ENCODE results near the gene MB. TPM values are rescaled to one million over a fixed set of nuclear protein-coding genes. Genes with fewer than 3 reads are reported as not detected.

Gene MB
- total and polyA plus RNA-seq, 2 donors: 1.1 to 3.7 TPM

DNA sequence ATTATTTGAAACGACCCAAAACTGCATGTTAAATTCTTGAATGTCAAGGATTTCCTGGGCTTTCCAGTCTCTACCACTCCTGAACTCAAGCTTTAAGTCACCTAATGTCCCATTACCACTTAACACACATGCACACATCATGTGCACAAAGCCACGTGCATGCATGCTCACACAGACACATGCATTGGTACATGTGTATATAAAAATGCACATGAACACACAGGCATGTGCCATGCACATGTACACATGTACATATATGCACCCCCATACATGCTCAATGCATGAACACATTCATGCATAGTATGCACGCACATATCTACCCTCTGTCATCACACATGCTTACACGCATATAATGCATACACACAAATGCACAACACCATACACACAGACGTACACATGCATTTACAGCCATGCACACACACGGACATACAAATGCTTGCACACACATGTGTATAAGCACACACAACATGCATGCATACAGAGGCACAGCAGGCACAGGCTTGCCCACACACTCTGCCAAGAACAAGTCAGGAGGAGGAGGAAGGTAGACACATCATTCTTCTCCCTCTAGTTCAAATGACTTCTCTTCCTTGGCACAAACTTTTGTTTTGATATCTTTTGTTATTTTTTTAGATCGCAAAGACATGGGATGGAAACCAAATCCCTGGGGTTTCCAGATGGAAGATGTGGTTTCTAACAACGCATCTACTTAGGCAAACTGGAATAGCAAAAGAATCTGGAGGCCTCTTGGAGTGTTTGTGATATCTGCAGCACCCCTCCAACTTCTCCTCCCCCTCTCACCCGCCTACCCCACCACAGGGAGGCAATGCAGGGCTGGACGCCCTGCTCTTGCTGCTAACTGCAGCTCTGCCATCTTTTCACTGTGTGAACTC, 51.9 kb downstream of the MB start:
- peaks cover 0 to 4% of the 10 kb centered on the region in 2 donors for H3K27me3 ChIP-seq (ENCODE audit: control insufficient read depth in 2 of 2, insufficient read depth in 1 of 2, low read length in 1 of 2)
- no peak overlapping the region for H3K27ac ChIP-seq (ENCODE audit: low read depth in 1 of 2, low read length in 1 of 2)
- no peak overlapping the region for H3K4me3 ChIP-seq (ENCODE audit: low read length in 2 of 2)
- no peak for DNase-seq (ENCODE audit: low read depth in 6 of 9, low spot score in 9 of 9)
- peaks cover 0 to 1% of the 10 kb centered on the region in 2 donors for H3K9me3 ChIP-seq (ENCODE audit: control insufficient read depth in 2 of 2, insufficient read depth in 1 of 2, low read length in 1 of 2)
- 90% methylated on average over 10 of the region's 10 CpGs for WGBS
- H3K4me1 ChIP-seq (ENCODE audit: control insufficient read depth in 2 of 2, insufficient read depth in 2 of 2, low read length in 2 of 2): no peaks in the 10 kb centered on the region
- H3K36me3 ChIP-seq (ENCODE audit: control insufficient read depth in 2 of 2, insufficient read depth in 2 of 2, low read length in 1 of 2): no peaks in the 10 kb centered on the region

DNA sequence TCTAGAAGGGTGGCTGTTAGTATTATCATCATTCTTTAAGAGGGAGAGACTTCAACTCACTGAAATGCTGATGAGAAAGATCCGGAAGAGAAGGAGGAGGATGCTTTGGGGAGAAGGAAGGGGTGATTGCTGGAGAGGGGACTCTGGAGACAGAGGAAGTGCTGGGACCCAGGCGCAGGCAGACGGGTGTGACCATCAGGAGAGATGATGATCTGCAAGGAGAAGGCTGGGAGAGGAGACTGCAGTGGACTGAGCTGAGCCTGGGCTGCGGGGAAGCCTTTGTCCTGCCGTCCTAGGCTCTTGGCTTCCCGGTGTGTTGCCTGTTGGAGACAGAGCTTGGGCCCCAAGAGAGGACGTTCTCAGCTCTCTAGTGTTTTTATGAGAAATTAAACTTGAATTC, 53.9 kb downstream of the MB start:
- Histone ChIP-seq H3K4me1 (ENCODE audit: control insufficient read depth in 2 of 2, insufficient read depth in 2 of 2, low read length in 2 of 2) (no peaks in the 10 kb centered on the region), H3K27ac (ENCODE audit: low read depth in 1 of 2, low read length in 1 of 2) (no peak overlapping the region), H3K27me3 (ENCODE audit: control insufficient read depth in 2 of 2, insufficient read depth in 1 of 2, low read length in 1 of 2) (peaks cover 0 to 7% of the 10 kb centered on the region in 2 donors), H3K36me3 (ENCODE audit: control insufficient read depth in 2 of 2, insufficient read depth in 2 of 2, low read length in 1 of 2) (no peaks in the 10 kb centered on the region), H3K9me3 (ENCODE audit: control insufficient read depth in 2 of 2, insufficient read depth in 1 of 2, low read length in 1 of 2) (peaks cover 0 to 1% of the 10 kb centered on the region in 2 donors), H3K4me3 (ENCODE audit: low read length in 2 of 2) (no peak overlapping the region)
- DNase-seq (ENCODE audit: low read depth in 6 of 9, low spot score in 9 of 9): no peak
- 96% methylated on average over 7 of the region's 7 CpGs for WGBS

DNA sequence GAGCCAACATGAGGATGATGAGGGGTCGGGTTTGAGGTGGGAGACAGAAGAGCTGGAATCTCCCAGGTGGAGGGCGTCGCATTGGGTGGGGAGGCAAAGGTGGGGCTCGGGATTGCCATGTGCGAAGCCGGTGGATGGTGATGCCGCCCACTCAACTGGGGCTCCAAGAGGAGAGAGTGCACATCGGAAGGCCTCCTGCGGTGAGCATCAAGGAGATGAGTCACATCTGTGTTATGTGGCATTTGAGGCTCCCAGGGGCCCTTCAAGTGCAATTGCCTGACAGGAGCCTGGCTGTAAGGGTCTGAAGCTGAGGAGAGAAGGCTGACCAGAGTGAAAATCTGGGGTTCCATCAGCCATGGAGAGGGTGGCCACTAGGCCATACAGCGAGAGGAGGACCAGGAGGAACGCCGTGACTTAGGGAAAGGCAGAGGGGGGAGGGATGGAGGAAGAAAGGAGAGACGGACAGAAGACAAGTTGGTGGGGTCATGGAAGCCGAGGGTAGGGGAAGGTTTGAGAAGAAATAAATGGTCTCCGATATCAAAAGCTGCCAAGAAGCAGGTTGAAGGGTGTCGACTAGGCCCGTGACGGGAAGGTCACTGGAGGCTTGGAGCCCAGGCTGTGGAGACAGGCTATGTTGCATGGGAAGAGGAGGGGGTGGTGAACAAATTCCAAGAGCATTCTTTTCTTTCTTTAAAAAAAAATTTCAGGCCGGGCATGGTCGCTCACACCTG, 55.2 kb downstream of the MB start:
- WGBS: 92% methylated on average over 20 of the region's 20 CpGs
- H3K4me3 ChIP-seq (ENCODE audit: low read length in 2 of 2): no peak overlapping the region
- no peak for DNase-seq (ENCODE audit: low read depth in 6 of 9, low spot score in 9 of 9)
- H3K27me3 ChIP-seq (ENCODE audit: control insufficient read depth in 2 of 2, insufficient read depth in 1 of 2, low read length in 1 of 2): peaks cover 0 to 11% of the 10 kb centered on the region in 2 donors
- no peaks in the 10 kb centered on the region for H3K4me1 ChIP-seq (ENCODE audit: control insufficient read depth in 2 of 2, insufficient read depth in 2 of 2, low read length in 2 of 2)
- H3K27ac ChIP-seq (ENCODE audit: low read depth in 1 of 2, low read length in 1 of 2): no peak overlapping the region
- no peaks in the 10 kb centered on the region for H3K36me3 ChIP-seq (ENCODE audit: control insufficient read depth in 2 of 2, insufficient read depth in 2 of 2, low read length in 1 of 2)
- H3K9me3 ChIP-seq (ENCODE audit: control insufficient read depth in 2 of 2, insufficient read depth in 1 of 2, low read length in 1 of 2): peaks cover 0 to 1% of the 10 kb centered on the region in 2 donors

DNA sequence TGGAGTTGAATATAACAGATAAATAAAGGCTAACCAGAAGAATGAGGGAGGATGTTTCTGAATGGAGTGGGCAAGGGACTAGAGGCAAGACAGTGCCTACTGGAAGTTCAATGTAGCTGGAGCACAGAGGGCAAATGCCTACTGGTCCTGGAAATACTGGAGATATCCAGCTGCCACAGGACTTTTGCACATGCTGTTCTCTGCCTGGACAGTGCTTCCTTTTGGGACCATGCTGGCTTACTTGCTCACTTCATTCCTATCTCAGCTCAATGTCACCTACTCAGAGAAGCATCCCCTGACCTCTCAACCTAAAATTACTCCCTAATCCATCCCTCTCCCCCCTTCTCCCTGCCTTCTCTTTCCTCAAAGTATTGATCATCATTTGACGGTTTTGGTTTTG, 56.3 kb downstream of the MB start:
- DNase-seq (ENCODE audit: low read depth in 6 of 9, low spot score in 9 of 9): no peak
- Histone ChIP-seq H3K27ac (ENCODE audit: low read depth in 1 of 2, low read length in 1 of 2) (no peak overlapping the region), H3K4me1 (ENCODE audit: control insufficient read depth in 2 of 2, insufficient read depth in 2 of 2, low read length in 2 of 2) (no peaks in the 10 kb centered on the region), H3K4me3 (ENCODE audit: low read length in 2 of 2) (no peak overlapping the region), H3K27me3 (ENCODE audit: control insufficient read depth in 2 of 2, insufficient read depth in 1 of 2, low read length in 1 of 2) (peaks cover 4 to 16% of the 10 kb centered on the region in 2 donors), H3K36me3 (ENCODE audit: control insufficient read depth in 2 of 2, insufficient read depth in 2 of 2, low read length in 1 of 2) (no peaks in the 10 kb centered on the region), H3K9me3 (ENCODE audit: control insufficient read depth in 2 of 2, insufficient read depth in 1 of 2, low read length in 1 of 2) (peaks cover 0 to 1% of the 10 kb centered on the region in 2 donors)
- WGBS: 96% methylated on average over 1 of the region's 1 CpG

DNA sequence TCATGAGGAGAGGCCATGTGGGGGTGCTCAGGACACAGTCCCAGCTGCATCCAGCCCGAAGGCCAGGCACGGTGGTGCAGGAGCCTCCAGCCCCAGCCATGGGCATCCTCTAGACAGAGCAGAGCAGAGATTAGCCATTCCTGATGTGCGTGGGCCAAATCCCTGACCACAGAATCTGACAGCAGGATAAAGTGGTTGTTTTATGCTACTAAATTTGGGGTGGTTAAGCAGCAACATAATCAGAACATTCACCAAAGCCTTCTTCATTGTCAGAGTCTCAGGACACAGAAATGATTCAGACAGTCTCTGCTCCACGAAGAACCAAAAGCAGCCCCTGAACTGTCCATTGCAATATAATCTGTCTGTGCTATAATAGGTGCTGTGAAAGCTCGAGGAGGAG, 56.8 kb downstream of the MB start:
- DNase-seq (ENCODE audit: low read depth in 6 of 9, low spot score in 9 of 9): no peak
- Histone ChIP-seq H3K27me3 (ENCODE audit: control insufficient read depth in 2 of 2, insufficient read depth in 1 of 2, low read length in 1 of 2) (peaks cover 4 to 20% of the 10 kb centered on the region in 2 donors), H3K27ac (ENCODE audit: low read depth in 1 of 2, low read length in 1 of 2) (no peak overlapping the region), H3K36me3 (ENCODE audit: control insufficient read depth in 2 of 2, insufficient read depth in 2 of 2, low read length in 1 of 2) (no peaks in the 10 kb centered on the region), H3K9me3 (ENCODE audit: control insufficient read depth in 2 of 2, insufficient read depth in 1 of 2, low read length in 1 of 2) (peaks cover 0 to 1% of the 10 kb centered on the region in 2 donors), H3K4me3 (ENCODE audit: low read length in 2 of 2) (no peak overlapping the region), H3K4me1 (ENCODE audit: control insufficient read depth in 2 of 2, insufficient read depth in 2 of 2, low read length in 2 of 2) (peaks cover 0 to under 1% of the 10 kb centered on the region in 2 donors)
- 88% methylated on average over 5 of the region's 5 CpGs for WGBS

DNA sequence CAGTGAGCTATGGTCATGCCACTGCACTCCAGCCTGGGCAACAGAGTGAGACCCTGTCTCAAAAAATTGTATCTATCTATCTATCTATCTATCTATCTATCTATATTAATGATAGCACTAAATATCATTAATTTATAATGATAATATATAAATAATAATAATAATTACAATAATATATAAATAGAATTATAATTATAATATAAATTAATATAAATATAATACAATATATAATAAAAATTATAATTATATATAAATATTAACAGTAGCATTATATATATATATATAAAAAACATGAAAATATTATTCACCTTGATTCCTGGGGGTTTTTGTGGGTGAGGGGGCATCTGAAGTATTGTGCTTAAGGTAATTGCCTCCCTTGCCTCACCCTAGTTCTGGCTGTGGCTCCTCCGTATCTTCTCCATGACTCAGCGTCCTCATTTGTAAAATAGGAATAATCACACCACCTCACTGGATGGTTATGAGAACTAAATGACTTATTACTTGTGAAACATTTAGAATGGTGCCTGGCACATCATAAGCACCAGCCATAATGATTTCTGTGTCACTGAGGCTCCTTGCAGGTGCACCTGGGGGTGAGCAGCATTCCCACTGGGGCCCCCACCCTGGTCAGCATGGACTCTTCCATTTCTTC, 57.6 kb downstream of the MB start:
- Histone ChIP-seq H3K27me3 (ENCODE audit: control insufficient read depth in 2 of 2, insufficient read depth in 1 of 2, low read length in 1 of 2) (peaks cover 4 to 25% of the 10 kb centered on the region in 2 donors), H3K4me1 (ENCODE audit: control insufficient read depth in 2 of 2, insufficient read depth in 2 of 2, low read length in 2 of 2) (peaks cover 4% of the 10 kb centered on the region in 2 donors), H3K9me3 (ENCODE audit: control insufficient read depth in 2 of 2, insufficient read depth in 1 of 2, low read length in 1 of 2) (peaks cover 0 to 1% of the 10 kb centered on the region in 2 donors), H3K27ac (ENCODE audit: low read depth in 1 of 2, low read length in 1 of 2) (no peak overlapping the region), H3K36me3 (ENCODE audit: control insufficient read depth in 2 of 2, insufficient read depth in 2 of 2, low read length in 1 of 2) (no peaks in the 10 kb centered on the region), H3K4me3 (ENCODE audit: low read length in 2 of 2) (no peak overlapping the region)
- no peak for DNase-seq (ENCODE audit: low read depth in 6 of 9, low spot score in 9 of 9)
- 93% methylated on average over 2 of the region's 2 CpGs for WGBS

DNA sequence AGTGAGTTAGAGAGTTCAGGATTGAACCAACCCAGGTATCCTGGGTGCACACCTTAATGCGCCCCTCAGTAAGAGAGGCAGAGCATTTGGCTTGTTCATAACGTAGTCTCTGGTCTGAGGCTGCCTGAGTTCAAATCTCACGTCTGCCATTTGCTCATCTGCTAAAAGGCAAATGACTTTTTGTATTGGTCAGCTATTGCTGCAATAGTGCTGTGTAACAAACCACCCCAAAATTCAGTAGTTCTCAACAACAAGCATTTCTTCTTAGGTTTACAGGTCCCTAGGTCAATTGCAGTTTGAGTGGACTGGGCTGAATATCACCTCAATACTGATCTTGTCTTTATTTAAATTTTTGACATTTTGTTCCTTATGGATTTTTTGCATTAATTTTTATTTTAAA, 58.4 kb downstream of the MB start:
- H3K4me3 ChIP-seq (ENCODE audit: low read length in 2 of 2): no peak overlapping the region
- over 99% methylated on average over 3 of the region's 3 CpGs for WGBS
- no peak for DNase-seq (ENCODE audit: low read depth in 6 of 9, low spot score in 9 of 9)
- H3K36me3 ChIP-seq (ENCODE audit: control insufficient read depth in 2 of 2, insufficient read depth in 2 of 2, low read length in 1 of 2): no peaks in the 10 kb centered on the region
- peaks cover 4 to 30% of the 10 kb centered on the region in 2 donors for H3K27me3 ChIP-seq (ENCODE audit: control insufficient read depth in 2 of 2, insufficient read depth in 1 of 2, low read length in 1 of 2)
- peaks cover 11 to 12% of the 10 kb centered on the region in 2 donors for H3K4me1 ChIP-seq (ENCODE audit: control insufficient read depth in 2 of 2, insufficient read depth in 2 of 2, low read length in 2 of 2)
- no peak overlapping the region for H3K27ac ChIP-seq (ENCODE audit: low read depth in 1 of 2, low read length in 1 of 2)
- peaks cover 0 to 1% of the 10 kb centered on the region in 2 donors for H3K9me3 ChIP-seq (ENCODE audit: control insufficient read depth in 2 of 2, insufficient read depth in 1 of 2, low read length in 1 of 2)

DNA sequence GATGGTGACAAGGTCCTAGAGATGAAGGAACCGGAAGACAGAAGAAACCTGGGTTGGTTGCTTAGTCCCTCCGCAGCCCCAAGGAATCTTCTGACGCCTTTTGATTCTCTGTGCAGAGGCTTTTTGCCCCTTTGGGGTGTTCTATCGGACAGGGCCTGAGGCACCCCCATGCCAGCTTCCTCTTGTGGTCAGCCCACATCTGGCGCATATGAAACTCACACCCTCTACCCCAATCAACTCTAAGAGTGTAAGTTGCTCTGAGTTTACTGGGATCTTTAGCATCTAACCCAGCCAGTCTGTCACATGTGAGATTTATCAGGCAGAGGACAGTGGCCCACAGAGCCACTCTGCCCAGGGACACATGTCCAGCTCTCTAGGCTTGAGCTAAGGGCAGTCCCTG, 59.1 kb downstream of the MB start:
- Histone ChIP-seq H3K27ac (ENCODE audit: low read depth in 1 of 2, low read length in 1 of 2) (no peak overlapping the region), H3K4me1 (ENCODE audit: control insufficient read depth in 2 of 2, insufficient read depth in 2 of 2, low read length in 2 of 2) (peaks cover 18 to 19% of the 10 kb centered on the region in 2 donors), H3K27me3 (ENCODE audit: control insufficient read depth in 2 of 2, insufficient read depth in 1 of 2, low read length in 1 of 2) (peaks cover 4 to 32% of the 10 kb centered on the region in 2 donors), H3K36me3 (ENCODE audit: control insufficient read depth in 2 of 2, insufficient read depth in 2 of 2, low read length in 1 of 2) (no peaks in the 10 kb centered on the region), H3K9me3 (ENCODE audit: control insufficient read depth in 2 of 2, insufficient read depth in 1 of 2, low read length in 1 of 2) (peaks cover 0 to 1% of the 10 kb centered on the region in 2 donors), H3K4me3 (ENCODE audit: low read length in 2 of 2) (no peak overlapping the region)
- DNase-seq (ENCODE audit: low read depth in 6 of 9, low spot score in 9 of 9): no peak
- WGBS: 49% methylated on average over 5 of the region's 5 CpGs
